Measurements from ENCODE around the gene WASF2. TPM values are rescaled to one million over a fixed set of nuclear protein-coding genes. Genes with fewer than 3 reads are reported as not detected.

Gene WASF2
- total and polyA plus RNA-seq, 2 of the 4 experiments (the other 2 are of a cell fraction) = 7.9 to 45.4 TPM

- Histone ChIP-seq H3K27me3 (ENCODE audit: control insufficient read depth, insufficient read depth, low read length) (peaks cover 12% of the 10 kb centered on the region), H3K9me1 (ENCODE audit: insufficient read depth, low read length) (no peaks in the 10 kb centered on the region), H2BK120ac (ENCODE audit: low read depth, low read length) (no peak overlapping the region), H4K5ac (ENCODE audit: low read depth, low read length) (no peak overlapping the region), H3K4me3 (ENCODE audit: insufficient read depth, low read depth, low read length) (no peak overlapping the region), H3K9ac (ENCODE audit: low read depth, low read length) (no peak overlapping the region), H3K79me1 (ENCODE audit: low read depth in 1 of 2, low read length in 2 of 2) (no peaks in the 10 kb centered on the region), H2BK5ac (ENCODE audit: low read depth, low read length, poor library complexity, severe bottlenecking) (no peak overlapping the region), H2AK9ac (replicated peaks; ENCODE audit: low read depth, low read length, poor library complexity) (peak overlapping the region; percentile 65), H3K14ac (replicated peaks; ENCODE audit: low read depth, low read length) (no peak overlapping the region), H2BK15ac (ENCODE audit: low read depth, low read length) (no peak overlapping the region), H3K18ac (ENCODE audit: low read depth, low read length) (no peak overlapping the region), H3K56ac (ENCODE audit: extremely low read depth, insufficient read depth, low read length) (no peak overlapping the region), H3K4me1 (ENCODE audit: control insufficient read depth, insufficient read depth, low read length) (no peaks in the 10 kb centered on the region), H3K4ac (ENCODE audit: low read depth, low read length) (no peak overlapping the region; the same call in 1 of the 2 replicates), H4K8ac (ENCODE audit: low read depth in 2 of 2, low read length in 2 of 2) (no peak overlapping the region), H2BK20ac (ENCODE audit: low read depth, low read length) (no peak overlapping the region), H3K9me3 (ENCODE audit: control insufficient read depth, insufficient read depth, low read length) (no peaks in the 10 kb centered on the region), H3K4me2 (ENCODE audit: low read depth, low read length) (no peak overlapping the region), H2AFZ (replicated peaks; ENCODE audit: low read length, poor library complexity) (peak overlapping the region; percentile 32), H4K20me1 (ENCODE audit: insufficient read depth, low read length) (no peaks in the 10 kb centered on the region), H3K27ac (ENCODE audit: insufficient read depth, low read length) (no peak overlapping the region), H4K91ac (ENCODE audit: insufficient read depth, low read depth, low read length) (no peak overlapping the region), H3K36me3 (ENCODE audit: control insufficient read depth, insufficient read depth, low read length) (no peaks in the 10 kb centered on the region), H2AK5ac (ENCODE audit: low read depth, low read length) (no peak overlapping the region), H3K23ac (ENCODE audit: low read depth, low read length) (no peak overlapping the region)
- POLR2A ChIA-PET (ENCODE audit: unreplicated experiment) = no interaction called here
- intact Hi-C loops (cut with micrococcal nuclease) (no loop called here), dilution Hi-C loops (cut with HindIII; ENCODE audit: low sequenced_read_pairs, unreplicated experiment) (no loop called here), in situ Hi-C loops (cut with MboI; ENCODE audit: low sequenced_read_pairs) (no loop called here)
- TF ChIP-seq RAD21 (IDR thresholded peaks at IDR 0.05; ENCODE audit: low read length) (peak; percentile 30; the same call in 1 of the 2 replicates), CTCF (conservative IDR thresholded peaks at IDR 0.05; ENCODE audit: low read depth, low read length) (peak; percentile 38; the same call in 1 of the 2 replicates), NFE2L2 (IDR thresholded peaks at IDR 0.05; ENCODE audit: low read depth, low read length) (no peak)
- CTCF ChIA-PET = no interaction called here
- BruUV-seq (replicated peaks) = no TSS peak
- ATAC-seq (ENCODE audit: low read depth) (peak; percentile 44; the same call in 1 of the 2 replicates), DNase-seq (no peak)
- WGBS, 2 experiments (ENCODE audit: extremely low coverage in 2 of 2, insufficient read length in 1 of 2) = 75% methylated on average over 2 of the region's 11 CpGs; no CpG with 5 or more reads in 1 of the 2 experiments
Observed at GRCh38 chr1:27372808-27373690, 116.9 kb downstream of the WASF2 start.
